ENCODE results near the gene SCN1A.

SCN1A gene

DNA sequence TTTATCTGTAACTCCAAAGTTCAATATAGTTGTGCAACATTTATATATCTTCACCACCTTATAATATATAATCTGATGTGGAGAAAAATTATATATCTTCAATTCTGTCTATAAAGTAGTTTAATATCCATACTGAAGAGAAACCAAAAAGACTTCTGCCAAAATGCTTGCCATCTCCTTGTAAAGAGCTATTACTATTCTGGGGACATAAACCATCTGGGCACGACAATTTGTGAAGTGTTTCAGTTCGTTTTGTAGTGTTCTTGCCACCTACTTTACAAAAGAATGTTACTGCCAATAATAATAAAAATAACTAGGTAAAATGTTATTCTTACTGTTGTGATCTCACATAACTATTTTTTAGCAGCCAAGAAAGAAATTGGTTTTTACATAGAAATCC is 45.1 kb downstream of the SCN1A start:
- Histone ChIP-seq H3K27ac (ENCODE audit: poor library complexity, severe bottlenecking) (no peak overlapping the region), H3K9me3 (ENCODE audit: severe bottlenecking) (no peaks in the 10 kb centered on the region), H3K4me1 (ENCODE audit: insufficient read depth, poor library complexity, severe bottlenecking) (no peaks in the 10 kb centered on the region), H3K36me3 (ENCODE audit: low read depth) (0 out of 2 replicates have a peak, but pooled peaks cover 4% of the 10 kb centered on the region), H3K27me3 (ENCODE audit: insufficient read depth, poor library complexity, severe bottlenecking) (no peaks in the 10 kb centered on the region), H3K4me3 (ENCODE audit: severe bottlenecking) (no peak overlapping the region)
- TF ChIP-seq, protein P1, sequence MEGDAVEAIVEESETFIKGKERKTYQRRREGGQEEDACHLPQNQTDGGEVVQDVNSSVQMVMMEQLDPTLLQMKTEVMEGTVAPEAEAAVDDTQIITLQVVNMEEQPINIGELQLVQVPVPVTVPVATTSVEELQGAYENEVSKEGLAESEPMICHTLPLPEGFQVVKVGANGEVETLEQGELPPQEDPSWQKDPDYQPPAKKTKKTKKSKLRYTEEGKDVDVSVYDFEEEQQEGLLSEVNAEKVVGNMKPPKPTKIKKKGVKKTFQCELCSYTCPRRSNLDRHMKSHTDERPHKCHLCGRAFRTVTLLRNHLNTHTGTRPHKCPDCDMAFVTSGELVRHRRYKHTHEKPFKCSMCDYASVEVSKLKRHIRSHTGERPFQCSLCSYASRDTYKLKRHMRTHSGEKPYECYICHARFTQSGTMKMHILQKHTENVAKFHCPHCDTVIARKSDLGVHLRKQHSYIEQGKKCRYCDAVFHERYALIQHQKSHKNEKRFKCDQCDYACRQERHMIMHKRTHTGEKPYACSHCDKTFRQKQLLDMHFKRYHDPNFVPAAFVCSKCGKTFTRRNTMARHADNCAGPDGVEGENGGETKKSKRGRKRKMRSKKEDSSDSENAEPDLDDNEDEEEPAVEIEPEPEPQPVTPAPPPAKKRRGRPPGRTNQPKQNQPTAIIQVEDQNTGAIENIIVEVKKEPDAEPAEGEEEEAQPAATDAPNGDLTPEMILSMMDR (IDR thresholded peaks at IDR 0.05; ENCODE audit: poor library complexity, severe bottlenecking): no peak
- ATAC-seq (ENCODE audit: low read depth): no peak
- DNase-seq (ENCODE audit: low spot score): no peak

DNA sequence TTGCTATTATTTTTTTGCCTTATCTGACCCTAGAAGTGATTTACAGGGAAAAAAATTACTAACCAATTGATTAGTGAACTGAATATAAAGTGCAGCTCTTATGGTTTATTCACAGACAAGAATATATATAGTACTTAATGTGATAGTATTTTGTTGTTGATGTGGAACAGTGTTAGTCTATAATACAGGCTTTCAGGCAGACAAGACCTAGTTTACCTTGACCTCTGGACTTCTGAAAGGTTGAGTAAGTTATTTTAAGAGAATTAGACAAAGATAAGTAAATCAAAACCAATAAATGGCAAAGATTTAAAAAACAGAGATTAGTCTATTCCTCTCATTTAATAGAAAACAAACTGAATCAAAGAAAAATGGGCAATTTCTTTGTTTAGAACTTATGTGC is 46.0 kb downstream of the SCN1A start:
- Histone ChIP-seq H3K9me3 (ENCODE audit: severe bottlenecking) (no peaks in the 10 kb centered on the region), H3K27me3 (ENCODE audit: insufficient read depth, poor library complexity, severe bottlenecking) (no peaks in the 10 kb centered on the region), H3K4me3 (ENCODE audit: severe bottlenecking) (no peak overlapping the region)

DNA sequence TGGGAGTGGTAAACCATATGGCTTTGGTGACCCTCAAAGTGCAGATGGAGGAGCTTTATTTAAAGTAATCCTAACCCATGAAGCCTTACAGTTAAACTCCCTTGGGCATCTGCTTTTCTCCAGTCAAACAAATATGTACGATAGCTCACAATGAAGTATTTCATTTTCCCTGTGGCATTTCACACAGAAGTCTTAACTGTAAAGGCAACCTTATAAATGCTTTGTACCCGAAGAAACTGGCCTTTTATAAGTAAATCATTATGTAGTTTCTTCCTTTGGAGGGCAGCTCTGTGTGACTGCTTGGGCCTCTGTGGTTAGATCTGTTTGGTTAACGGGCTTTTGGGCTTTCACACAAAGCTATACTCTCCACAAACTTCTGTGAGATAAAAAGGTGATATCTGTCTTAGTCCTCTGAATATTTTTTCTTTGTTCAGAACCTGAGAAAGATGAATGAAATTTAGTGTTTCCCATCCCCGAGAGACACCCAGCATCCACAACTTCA is 46.6 kb downstream of the SCN1A start:
- no peak overlapping the region for H3K4me3 ChIP-seq (ENCODE audit: severe bottlenecking)
- no peak for DNase-seq (ENCODE audit: low spot score)
- TF ChIP-seq, protein P1 (IDR thresholded peaks at IDR 0.05; ENCODE audit: poor library complexity, severe bottlenecking): no peak
- no peak for ATAC-seq (ENCODE audit: low read depth)
- H3K9me3 ChIP-seq (ENCODE audit: severe bottlenecking): no peaks in the 10 kb centered on the region
- no peaks in the 10 kb centered on the region for H3K4me1 ChIP-seq (ENCODE audit: insufficient read depth, poor library complexity, severe bottlenecking)
- no peaks in the 10 kb centered on the region for H3K27me3 ChIP-seq (ENCODE audit: insufficient read depth, poor library complexity, severe bottlenecking)
- 0 out of 2 replicates have a peak, but pooled peaks cover 4% of the 10 kb centered on the region for H3K36me3 ChIP-seq (ENCODE audit: low read depth)
- no peak overlapping the region for H3K27ac ChIP-seq (ENCODE audit: poor library complexity, severe bottlenecking)

More for the DNA sequence above, 46.0 kb downstream of the SCN1A start:
- TF ChIP-seq, protein P1 (IDR thresholded peaks at IDR 0.05; ENCODE audit: poor library complexity, severe bottlenecking): no peak
- no peaks in the 10 kb centered on the region for H3K4me1 ChIP-seq (ENCODE audit: insufficient read depth, poor library complexity, severe bottlenecking)
- DNase-seq (ENCODE audit: low spot score) (no peak), ATAC-seq (ENCODE audit: low read depth) (no peak)
- H3K36me3 ChIP-seq (ENCODE audit: low read depth): 0 out of 2 replicates have a peak, but pooled peaks cover 4% of the 10 kb centered on the region
- no peak overlapping the region for H3K27ac ChIP-seq (ENCODE audit: poor library complexity, severe bottlenecking)

DNA sequence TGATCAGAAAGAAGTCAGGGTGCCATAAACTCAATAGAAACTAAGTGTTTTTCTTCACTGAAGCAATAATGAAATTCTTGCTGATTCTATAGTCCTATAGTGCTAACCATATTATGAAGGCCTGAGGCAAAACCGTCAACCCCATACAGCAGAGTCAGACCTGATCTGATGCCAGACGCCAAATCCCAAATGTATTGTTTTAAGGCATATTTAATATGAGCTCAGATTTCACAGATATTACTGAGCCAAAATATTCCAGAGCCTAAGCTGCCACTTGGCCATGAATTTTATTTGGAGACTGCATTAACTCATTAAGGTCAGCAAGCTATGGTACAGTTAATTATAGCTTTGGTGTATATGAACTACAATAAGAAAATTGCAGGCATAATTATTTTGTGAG is 53.4 kb downstream of the SCN1A start:
- no peaks in the 10 kb centered on the region for H3K27me3 ChIP-seq (ENCODE audit: insufficient read depth, poor library complexity, severe bottlenecking)
- no peak for DNase-seq (ENCODE audit: low spot score)
- no peaks in the 10 kb centered on the region for H3K9me3 ChIP-seq (ENCODE audit: severe bottlenecking)
- ATAC-seq (ENCODE audit: low read depth): no peak
- TF ChIP-seq, protein P1 (IDR thresholded peaks at IDR 0.05; ENCODE audit: poor library complexity, severe bottlenecking): no peak
- H3K36me3 ChIP-seq (ENCODE audit: low read depth): no peaks in the 10 kb centered on the region
- H3K4me3 ChIP-seq (ENCODE audit: severe bottlenecking): no peak overlapping the region
- no peak overlapping the region for H3K27ac ChIP-seq (ENCODE audit: poor library complexity, severe bottlenecking)
- H3K4me1 ChIP-seq (ENCODE audit: insufficient read depth, poor library complexity, severe bottlenecking): no peaks in the 10 kb centered on the region

DNA sequence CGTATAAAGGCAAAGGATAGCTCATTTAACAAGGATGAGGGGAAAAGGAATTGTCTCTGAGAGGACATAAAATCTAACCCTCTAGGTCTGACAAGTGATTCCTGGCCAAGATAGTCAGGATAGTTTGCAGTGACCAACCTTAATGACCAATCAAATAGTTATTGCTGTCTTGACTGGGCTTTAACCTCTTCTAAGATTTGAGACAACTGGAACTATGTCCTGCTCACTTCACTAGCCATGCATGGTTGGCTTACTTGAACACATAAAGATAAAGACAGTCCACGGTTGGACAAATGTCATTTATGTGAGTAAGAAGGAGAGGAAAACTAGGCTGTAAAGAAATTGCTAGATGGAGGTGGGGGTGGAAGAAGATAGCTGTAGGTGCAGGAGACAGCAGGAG is 53.8 kb downstream of the SCN1A start:
- no peaks in the 10 kb centered on the region for H3K27me3 ChIP-seq (ENCODE audit: insufficient read depth, poor library complexity, severe bottlenecking)
- no peak overlapping the region for H3K27ac ChIP-seq (ENCODE audit: poor library complexity, severe bottlenecking)
- no peaks in the 10 kb centered on the region for H3K4me1 ChIP-seq (ENCODE audit: insufficient read depth, poor library complexity, severe bottlenecking)
- DNase-seq (ENCODE audit: low spot score) (no peak), ATAC-seq (ENCODE audit: low read depth) (no peak)
- H3K9me3 ChIP-seq (ENCODE audit: severe bottlenecking): no peaks in the 10 kb centered on the region
- H3K36me3 ChIP-seq (ENCODE audit: low read depth): no peaks in the 10 kb centered on the region
- no peak overlapping the region for H3K4me3 ChIP-seq (ENCODE audit: severe bottlenecking)
- TF ChIP-seq, protein P1 (IDR thresholded peaks at IDR 0.05; ENCODE audit: poor library complexity, severe bottlenecking): no peak

Data from RWPE2 (cell line).